Activated CD4-positive, alpha-beta T cell treated with anti-CD3 and anti-CD28 coated beads for 36 hours (primary cell): Measurements from ENCODE around the gene ID4. TPM values are rescaled to one million over a fixed set of nuclear protein-coding genes. Genes with fewer than 3 reads are reported as not detected.
"Not testable (repeated sequence)": the region's sequence is repeated elsewhere in the genome, so short reads cannot be mapped to it uniquely, and the experiment has no call there.

Experiments used
- ATAC-seq: fragments of 200-7000 bp; cut with Tn5 transposase; one replicate; pipeline ENCODE4 v1.10.0; 2021; ENCODE audit warnings: mild to moderate bottlenecking, moderate library complexity
- CTCF ChIA-PET: fragments of 350-600 bp; sonication (Branson Sonifier 250); formaldehyde crosslinking; loops from one replicate; lab custom pipeline; 2021; ENCODE audit warnings: antibody characterized with exemption; lab: Charles Lee
- POLR2A ChIA-PET: fragments of 350-600 bp; sonication (Branson Sonifier 250); formaldehyde crosslinking; loops from one replicate; lab custom pipeline; 2021; ENCODE audit warnings: antibody characterized with exemption, inconsistent platforms; lab: Charles Lee
- DNase-seq: peaks from one replicate; pipeline ENCODE4 v3.0.0-alpha.2; 2020
- H3K27ac Mint-ChIP-seq: one replicate; pipeline ENCODE4 v1.8.0; 2021; ENCODE audit warnings: mixed read lengths
- H3K27me3 Mint-ChIP-seq: one replicate; pipeline ENCODE4 v1.8.0; 2021; ENCODE audit warnings: mixed read lengths
- H3K36me3 Mint-ChIP-seq: one replicate; pipeline ENCODE4 v1.8.0; 2021; ENCODE audit warnings: low read depth, mixed read lengths
- H3K4me1 Mint-ChIP-seq: one replicate; pipeline ENCODE4 v1.8.0; 2021; ENCODE audit warnings: mixed read lengths
- H3K4me3 Mint-ChIP-seq: one replicate; pipeline ENCODE4 v1.8.0; 2021; ENCODE audit warnings: mild to moderate bottlenecking, moderate library complexity, mixed read lengths
- H3K9me3 Mint-ChIP-seq: one replicate; pipeline ENCODE4 v1.8.0; 2021; ENCODE audit warnings: low read depth, mixed read lengths
- intact Hi-C, 2 experiments: fragments of 100-400 bp; cut with DNase I in 1 of 2; cut with micrococcal nuclease in 1 of 2; formaldehyde crosslinking; loops; one replicate each; pipeline versions ENCODE4 v1.14.2 to v1.15.1; 2022 to 2024; cut with DNase I, micrococcal nuclease
- total RNA-seq, 2 experiments: library from RNA; stranded (reverse); gene quantifications; one replicate each; pipeline ENCODE4 v1.2.3, GENCODE V29; 2021

ID4 gene
- total RNA-seq, 2 experiments from 2014 or later = not detected

GRCh38 chr6:19851241-19852089 is 14.3 kb downstream of the ID4 start:
- intact Hi-C loops = loop anchor here in 1 of 2 experiments (5.0 kb wide), 1 partner anchor 854 kb away; no protein-coding TSS in a partner anchor
- no peak overlapping the region for H3K4me3 Mint-ChIP-seq
- ATAC-seq = no peak

GRCh38 chr6:19852090-19852457 is 14.9 kb downstream of the ID4 start:
- POLR2A ChIA-PET = no interaction called here
- no peak overlapping the region for H3K27ac Mint-ChIP-seq
- H3K36me3 Mint-ChIP-seq = no peaks in the 10 kb centered on the region
- no peak overlapping the region for H3K4me3 Mint-ChIP-seq
- DNase-seq (no peak), ATAC-seq (no peak)
- H3K27me3 Mint-ChIP-seq = peaks cover 2% of the 10 kb centered on the region
- H3K4me1 Mint-ChIP-seq = no peaks in the 10 kb centered on the region
- intact Hi-C loops = loop anchor here in 1 of 2 experiments (5.0 kb wide), 1 partner anchor 855 kb away; no protein-coding TSS in a partner anchor
- H3K9me3 Mint-ChIP-seq = no peaks in the 10 kb centered on the region
- CTCF ChIA-PET = interaction anchor here (0.9 kb wide), 1 partner anchor 9 kb away, joined by 4 read pairs; no protein-coding TSS in a partner anchor

More at GRCh38 chr6:19851241-19852089, 14.3 kb downstream of the ID4 start:
- no peak for DNase-seq
- Mint-ChIP-seq H3K27ac (no peak overlapping the region), H3K27me3 (peaks cover 2% of the 10 kb centered on the region), H3K9me3 (no peaks in the 10 kb centered on the region), H3K36me3 (no peaks in the 10 kb centered on the region), H3K4me1 (no peaks in the 10 kb centered on the region)
- POLR2A ChIA-PET = no interaction called here
- CTCF ChIA-PET = interaction anchor here (0.6 to 0.9 kb wide), 3 partner anchors 9 to 887 kb away, joined by 3 to 4 read pairs (median 4); no protein-coding TSS in a partner anchor

GRCh38 chr6:19852927-19853326 is 15.8 kb downstream of the ID4 start:
- Mint-ChIP-seq H3K9me3 (no peaks in the 10 kb centered on the region), H3K36me3 (no peaks in the 10 kb centered on the region), H3K27me3 (peaks cover 2% of the 10 kb centered on the region), H3K4me1 (no peaks in the 10 kb centered on the region), H3K4me3 (no peak overlapping the region), H3K27ac (no peak overlapping the region)
- intact Hi-C loops = loop anchor here in 1 of 2 experiments (5.0 kb wide), 1 partner anchor 856 kb away; no protein-coding TSS in a partner anchor
- DNase-seq (no peak), ATAC-seq (no peak)
- ChIA-PET POLR2A (no interaction called here), CTCF (no interaction called here)

GRCh38 chr6:19854421-19855015 is 17.3 kb downstream of the ID4 start:
- POLR2A ChIA-PET, H3K27ac Mint-ChIP-seq, H3K9me3 Mint-ChIP-seq, ATAC-seq, H3K27me3 Mint-ChIP-seq, H3K36me3 Mint-ChIP-seq, H3K4me1 Mint-ChIP-seq, CTCF ChIA-PET, H3K4me3 Mint-ChIP-seq, DNase-seq: not testable (repeated sequence)
- intact Hi-C loops = loop anchor here in 1 of 2 experiments (5.0 kb wide), 1 partner anchor 857 kb away; no protein-coding TSS in a partner anchor

GRCh38 chr6:19855536-19855935 is 18.4 kb downstream of the ID4 start:
- no peak for ATAC-seq
- H3K27me3 Mint-ChIP-seq = peaks cover 2% of the 10 kb centered on the region
- no peak for DNase-seq
- POLR2A ChIA-PET = no interaction called here
- H3K27ac Mint-ChIP-seq = no peak overlapping the region
- intact Hi-C loops = no loop called here
- CTCF ChIA-PET = no interaction called here
- H3K36me3 Mint-ChIP-seq = no peaks in the 10 kb centered on the region
- no peak overlapping the region for H3K4me3 Mint-ChIP-seq
- H3K9me3 Mint-ChIP-seq = no peaks in the 10 kb centered on the region
- no peaks in the 10 kb centered on the region for H3K4me1 Mint-ChIP-seq

- intact Hi-C loops = no loop called here
- Mint-ChIP-seq H3K9me3 (no peaks in the 10 kb centered on the region), H3K4me3 (no peak overlapping the region), H3K36me3 (no peaks in the 10 kb centered on the region), H3K4me1 (no peaks in the 10 kb centered on the region), H3K27me3 (peaks cover 2% of the 10 kb centered on the region), H3K27ac (no peak overlapping the region)
- ChIA-PET POLR2A (no interaction called here), CTCF (no interaction called here)
- DNase-seq = no peak
- ATAC-seq = no peak
Measured at GRCh38 chr6:19857139-19857538, 20.0 kb downstream of the ID4 start.

GRCh38 chr6:19857703-19858102 is 20.5 kb downstream of the ID4 start:
- POLR2A ChIA-PET = no interaction called here
- CTCF ChIA-PET = no interaction called here
- intact Hi-C loops = no loop called here
- no peaks in the 10 kb centered on the region for H3K4me1 Mint-ChIP-seq
- ATAC-seq = no peak
- no peaks in the 10 kb centered on the region for H3K36me3 Mint-ChIP-seq
- no peak overlapping the region for H3K4me3 Mint-ChIP-seq
- no peak for DNase-seq
- no peak overlapping the region for H3K27ac Mint-ChIP-seq
- no peaks in the 10 kb centered on the region for H3K27me3 Mint-ChIP-seq
- no peaks in the 10 kb centered on the region for H3K9me3 Mint-ChIP-seq

- no peaks in the 10 kb centered on the region for H3K4me1 Mint-ChIP-seq
- intact Hi-C loops = no loop called here
- ChIA-PET POLR2A (no interaction called here), CTCF (interaction anchor here (0.9 kb wide), 1 partner anchor 8 kb away, joined by 4 read pairs; no protein-coding TSS in a partner anchor)
- DNase-seq (no peak), ATAC-seq (no peak)
- no peak overlapping the region for H3K27ac Mint-ChIP-seq
- no peaks in the 10 kb centered on the region for H3K27me3 Mint-ChIP-seq
- H3K9me3 Mint-ChIP-seq = no peaks in the 10 kb centered on the region
- no peaks in the 10 kb centered on the region for H3K36me3 Mint-ChIP-seq
- H3K4me3 Mint-ChIP-seq = no peak overlapping the region
Measured at GRCh38 chr6:19860235-19860877, 23.2 kb downstream of the ID4 start.

GRCh38 chr6:19864285-19864684 is 27.1 kb downstream of the ID4 start:
- Mint-ChIP-seq H3K27ac (no peak overlapping the region), H3K4me1 (no peaks in the 10 kb centered on the region), H3K9me3 (no peaks in the 10 kb centered on the region), H3K27me3 (no peaks in the 10 kb centered on the region), H3K4me3 (no peak overlapping the region), H3K36me3 (no peaks in the 10 kb centered on the region)
- ChIA-PET CTCF (no interaction called here), POLR2A (no interaction called here)
- intact Hi-C loops = no loop called here
- DNase-seq (no peak), ATAC-seq (no peak)

GRCh38 chr6:19865178-19865577 is 28.0 kb downstream of the ID4 start:
- ChIA-PET POLR2A (no interaction called here), CTCF (no interaction called here)
- ATAC-seq (no peak), DNase-seq (no peak)
- no peak overlapping the region for H3K27ac Mint-ChIP-seq
- intact Hi-C loops = no loop called here
- no peak overlapping the region for H3K4me3 Mint-ChIP-seq
- H3K36me3 Mint-ChIP-seq = no peaks in the 10 kb centered on the region
- H3K4me1 Mint-ChIP-seq = no peaks in the 10 kb centered on the region
- no peaks in the 10 kb centered on the region for H3K27me3 Mint-ChIP-seq
- no peaks in the 10 kb centered on the region for H3K9me3 Mint-ChIP-seq

- ChIA-PET CTCF (interaction anchor here (0.6 kb wide), 2 partner anchors 202 to 1399 kb away, joined by 3 to 5 read pairs; no protein-coding TSS in a partner anchor), POLR2A (interaction anchor here (0.6 kb wide), 1 partner anchor 262 kb away, joined by 3 read pairs; no protein-coding TSS in a partner anchor)
- H3K27me3 Mint-ChIP-seq = no peaks in the 10 kb centered on the region
- intact Hi-C loops = no loop called here
- no peaks in the 10 kb centered on the region for H3K9me3 Mint-ChIP-seq
- no peak for ATAC-seq
- no peaks in the 10 kb centered on the region for H3K4me1 Mint-ChIP-seq
- no peak overlapping the region for H3K27ac Mint-ChIP-seq
- no peak overlapping the region for H3K4me3 Mint-ChIP-seq
- DNase-seq = no peak
- no peaks in the 10 kb centered on the region for H3K36me3 Mint-ChIP-seq
Measured at GRCh38 chr6:19866173-19866984, 29.2 kb downstream of the ID4 start.
